ENCODE results near the gene NREP. TPM values are rescaled to one million over a fixed set of nuclear protein-coding genes. Genes with fewer than 3 reads are reported as not detected.

The NREP gene
- total RNA-seq, 1 experiment from 2014 or later: 160 TPM

DNA sequence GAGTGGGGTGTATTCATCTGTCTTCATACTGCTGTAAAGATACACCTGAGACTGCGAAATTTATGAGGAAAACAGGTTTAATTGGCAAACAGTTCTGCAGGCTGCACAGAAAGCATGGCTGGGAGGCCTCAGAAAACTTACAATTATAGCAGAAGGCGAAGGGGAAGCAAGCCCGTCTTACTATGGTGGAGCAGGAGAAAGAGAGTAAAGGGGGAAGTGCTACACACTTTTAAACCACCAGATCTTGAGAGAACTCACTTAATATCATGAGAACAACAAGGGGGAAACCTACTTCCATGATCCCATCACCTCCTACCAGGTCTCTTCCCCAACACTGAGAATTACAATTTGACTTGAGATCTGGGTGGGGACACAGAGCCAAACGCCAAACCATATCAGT is 12.5 kb upstream of the NREP start:
- ATAC-seq (no peak), DNase-seq (ENCODE audit: low spot score) (no peak)
- POLR2A ChIA-PET: no interaction called here
- peaks cover 4% of the 10 kb centered on the region; the same call in 1 of the 2 replicates for H3K9me3 Mint-ChIP-seq
- H3K4me3 Mint-ChIP-seq: no peak overlapping the region
- H3K27me3 Mint-ChIP-seq (ENCODE audit: low read depth): no peaks in the 10 kb centered on the region
- H3K27ac Mint-ChIP-seq: no peak overlapping the region
- TF ChIP-seq ZBTB21 (CRISPR knock-in tag; IDR thresholded peaks at IDR 0.05; ENCODE audit: borderline replicate concordance) (no peak), ZNF317 (CRISPR knock-in tag; IDR thresholded peaks at IDR 0.05; ENCODE audit: borderline replicate concordance, low read depth) (no peak)
- TF ChIP-seq, protein P1, sequence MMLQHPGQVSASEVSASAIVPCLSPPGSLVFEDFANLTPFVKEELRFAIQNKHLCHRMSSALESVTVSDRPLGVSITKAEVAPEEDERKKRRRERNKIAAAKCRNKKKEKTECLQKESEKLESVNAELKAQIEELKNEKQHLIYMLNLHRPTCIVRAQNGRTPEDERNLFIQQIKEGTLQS (CRISPR knock-in tag; conservative IDR thresholded peaks at IDR 0.05): no peak
- TF ChIP-seq, protein P2, sequence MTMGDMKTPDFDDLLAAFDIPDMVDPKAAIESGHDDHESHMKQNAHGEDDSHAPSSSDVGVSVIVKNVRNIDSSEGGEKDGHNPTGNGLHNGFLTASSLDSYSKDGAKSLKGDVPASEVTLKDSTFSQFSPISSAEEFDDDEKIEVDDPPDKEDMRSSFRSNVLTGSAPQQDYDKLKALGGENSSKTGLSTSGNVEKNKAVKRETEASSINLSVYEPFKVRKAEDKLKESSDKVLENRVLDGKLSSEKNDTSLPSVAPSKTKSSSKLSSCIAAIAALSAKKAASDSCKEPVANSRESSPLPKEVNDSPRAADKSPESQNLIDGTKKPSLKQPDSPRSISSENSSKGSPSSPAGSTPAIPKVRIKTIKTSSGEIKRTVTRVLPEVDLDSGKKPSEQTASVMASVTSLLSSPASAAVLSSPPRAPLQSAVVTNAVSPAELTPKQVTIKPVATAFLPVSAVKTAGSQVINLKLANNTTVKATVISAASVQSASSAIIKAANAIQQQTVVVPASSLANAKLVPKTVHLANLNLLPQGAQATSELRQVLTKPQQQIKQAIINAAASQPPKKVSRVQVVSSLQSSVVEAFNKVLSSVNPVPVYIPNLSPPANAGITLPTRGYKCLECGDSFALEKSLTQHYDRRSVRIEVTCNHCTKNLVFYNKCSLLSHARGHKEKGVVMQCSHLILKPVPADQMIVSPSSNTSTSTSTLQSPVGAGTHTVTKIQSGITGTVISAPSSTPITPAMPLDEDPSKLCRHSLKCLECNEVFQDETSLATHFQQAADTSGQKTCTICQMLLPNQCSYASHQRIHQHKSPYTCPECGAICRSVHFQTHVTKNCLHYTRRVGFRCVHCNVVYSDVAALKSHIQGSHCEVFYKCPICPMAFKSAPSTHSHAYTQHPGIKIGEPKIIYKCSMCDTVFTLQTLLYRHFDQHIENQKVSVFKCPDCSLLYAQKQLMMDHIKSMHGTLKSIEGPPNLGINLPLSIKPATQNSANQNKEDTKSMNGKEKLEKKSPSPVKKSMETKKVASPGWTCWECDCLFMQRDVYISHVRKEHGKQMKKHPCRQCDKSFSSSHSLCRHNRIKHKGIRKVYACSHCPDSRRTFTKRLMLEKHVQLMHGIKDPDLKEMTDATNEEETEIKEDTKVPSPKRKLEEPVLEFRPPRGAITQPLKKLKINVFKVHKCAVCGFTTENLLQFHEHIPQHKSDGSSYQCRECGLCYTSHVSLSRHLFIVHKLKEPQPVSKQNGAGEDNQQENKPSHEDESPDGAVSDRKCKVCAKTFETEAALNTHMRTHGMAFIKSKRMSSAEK (CRISPR knock-in tag; IDR thresholded peaks at IDR 0.05; ENCODE audit: borderline replicate concordance): no peak
- peaks cover 11% of the 10 kb centered on the region for H3K4me1 Mint-ChIP-seq
- CTCF ChIA-PET: no interaction called here
- no peaks in the 10 kb centered on the region for H3K36me3 Mint-ChIP-seq

DNA sequence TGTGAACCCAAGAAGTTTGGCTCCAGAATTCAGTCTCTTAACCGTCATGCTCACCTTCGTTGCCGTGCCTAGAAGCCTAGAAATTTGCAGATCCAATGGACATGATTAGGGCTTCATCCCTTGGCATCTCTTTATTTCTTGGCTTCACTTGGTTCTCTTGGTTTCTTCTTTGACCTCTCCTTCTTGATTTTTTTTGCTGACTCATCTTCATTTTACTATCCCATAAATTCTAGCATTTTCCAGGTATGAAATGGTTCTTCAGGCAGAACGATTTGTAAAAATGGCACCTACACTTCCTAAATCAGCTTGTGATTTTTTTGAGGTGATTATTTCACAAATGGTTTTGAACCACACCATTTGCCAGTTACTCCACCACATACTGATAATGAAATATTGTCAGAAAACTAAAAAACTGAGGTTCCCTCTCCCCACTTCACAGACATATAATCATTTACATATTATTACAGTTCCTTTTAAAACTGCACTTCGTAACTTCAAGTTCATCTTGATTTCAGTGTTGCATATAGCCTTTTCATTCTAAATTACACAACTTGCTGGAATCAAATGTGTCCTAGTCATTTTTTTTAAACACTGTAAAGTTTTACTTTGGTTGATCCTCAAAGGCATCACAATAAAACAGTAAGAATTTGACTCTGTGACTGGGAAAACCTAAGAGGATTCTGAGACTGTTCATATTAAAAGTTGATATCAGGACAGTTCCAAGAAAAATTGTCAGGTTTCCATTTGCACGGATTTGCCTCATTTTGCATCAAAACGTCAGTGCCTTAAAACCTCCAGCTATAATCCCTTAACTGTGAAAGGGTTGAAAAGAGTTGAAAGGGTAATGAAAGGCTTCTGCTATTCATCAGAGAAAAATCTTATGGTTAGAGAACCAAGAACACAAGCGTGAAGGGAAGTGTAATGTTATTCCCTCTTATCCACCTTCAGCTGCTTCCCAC is 8.9 kb upstream of the NREP start:
- CTCF ChIA-PET: interaction anchor here (0.9 kb wide), 1 partner anchor 234 kb away, joined by 3 read pairs; no protein-coding TSS in a partner anchor
- Mint-ChIP-seq H3K27me3 (ENCODE audit: low read depth) (no peaks in the 10 kb centered on the region), H3K9me3 (peaks cover 9% of the 10 kb centered on the region), H3K36me3 (no peaks in the 10 kb centered on the region), H3K4me1 (peaks cover 16% of the 10 kb centered on the region), H3K4me3 (no peak overlapping the region), H3K27ac (no peak overlapping the region)
- POLR2A ChIA-PET: no interaction called here
- TF ChIP-seq ZNF138 (CRISPR knock-in tag; conservative IDR thresholded peaks at IDR 0.05): no peak
- TF ChIP-seq ZNF121 (CRISPR knock-in tag; IDR thresholded peaks at IDR 0.05): no peak
- TF ChIP-seq, protein P3, sequence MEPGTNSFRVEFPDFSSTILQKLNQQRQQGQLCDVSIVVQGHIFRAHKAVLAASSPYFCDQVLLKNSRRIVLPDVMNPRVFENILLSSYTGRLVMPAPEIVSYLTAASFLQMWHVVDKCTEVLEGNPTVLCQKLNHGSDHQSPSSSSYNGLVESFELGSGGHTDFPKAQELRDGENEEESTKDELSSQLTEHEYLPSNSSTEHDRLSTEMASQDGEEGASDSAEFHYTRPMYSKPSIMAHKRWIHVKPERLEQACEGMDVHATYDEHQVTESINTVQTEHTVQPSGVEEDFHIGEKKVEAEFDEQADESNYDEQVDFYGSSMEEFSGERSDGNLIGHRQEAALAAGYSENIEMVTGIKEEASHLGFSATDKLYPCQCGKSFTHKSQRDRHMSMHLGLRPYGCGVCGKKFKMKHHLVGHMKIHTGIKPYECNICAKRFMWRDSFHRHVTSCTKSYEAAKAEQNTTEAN (CRISPR knock-in tag; IDR thresholded peaks at IDR 0.05): no peak
- TF ChIP-seq SOX15 (CRISPR knock-in tag; IDR thresholded peaks at IDR 0.05): no peak
- ATAC-seq: no peak
- DNase-seq (ENCODE audit: low spot score): no peak

DNA sequence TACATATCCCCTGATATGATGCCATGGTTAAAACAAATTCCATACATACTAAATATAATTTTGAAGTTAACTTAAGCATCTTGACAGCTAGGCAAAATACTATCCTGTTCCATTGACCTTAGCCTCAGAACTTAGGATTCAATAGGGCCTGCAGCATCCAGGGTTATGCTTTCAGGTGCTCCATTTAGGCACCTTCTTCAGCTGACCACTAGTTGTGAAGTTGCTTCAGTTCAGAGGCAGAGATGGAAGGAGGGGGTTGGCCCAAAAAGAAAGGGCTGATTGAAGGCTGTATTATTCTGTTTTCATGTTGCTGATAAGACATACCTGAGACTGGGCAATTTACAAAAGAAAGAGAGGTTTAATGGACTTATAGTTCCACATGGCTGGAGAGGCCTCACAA is 7.0 kb upstream of the NREP start:
- ChIA-PET CTCF (no interaction called here), POLR2A (no interaction called here)
- Mint-ChIP-seq H3K27ac (no peak overlapping the region), H3K4me1 (peaks cover 21% of the 10 kb centered on the region), H3K4me3 (no peak overlapping the region), H3K36me3 (no peaks in the 10 kb centered on the region), H3K27me3 (ENCODE audit: low read depth) (no peaks in the 10 kb centered on the region), H3K9me3 (peaks cover 9% of the 10 kb centered on the region)
- ATAC-seq: peak; percentile 81
- no peak for DNase-seq (ENCODE audit: low spot score)
- TF ChIP-seq SMAD3 (CRISPR knock-in tag; IDR thresholded peaks at IDR 0.05; ENCODE audit: borderline replicate concordance) (no peak), ZNF121 (CRISPR knock-in tag; IDR thresholded peaks at IDR 0.05) (no peak), RELA (CRISPR knock-in tag; IDR thresholded peaks at IDR 0.05; ENCODE audit: borderline replicate concordance) (no peak), ZNF416 (CRISPR knock-in tag; IDR thresholded peaks at IDR 0.05) (no peak), FOXJ3 (CRISPR knock-in tag; IDR thresholded peaks at IDR 0.05; ENCODE audit: borderline replicate concordance) (no peak), TEAD4 (CRISPR knock-in tag; IDR thresholded peaks at IDR 0.05) (no peak), MXD4 (CRISPR knock-in tag; IDR thresholded peaks at IDR 0.05; ENCODE audit: borderline replicate concordance) (no peak), ZNF232 (CRISPR knock-in tag; IDR thresholded peaks at IDR 0.05) (no peak), ZNF138 (CRISPR knock-in tag; conservative IDR thresholded peaks at IDR 0.05) (no peak), CBFB (CRISPR knock-in tag; IDR thresholded peaks at IDR 0.05; ENCODE audit: low read depth) (no peak), EMX1 (CRISPR knock-in tag; IDR thresholded peaks at IDR 0.05) (no peak), ZBTB21 (CRISPR knock-in tag; IDR thresholded peaks at IDR 0.05; ENCODE audit: borderline replicate concordance) (no peak), NR3C1 (CRISPR knock-in tag; conservative IDR thresholded peaks at IDR 0.05; ENCODE audit: low read depth) (no peak), TP53 (CRISPR knock-in tag; IDR thresholded peaks at IDR 0.05) (no peak)
- TF ChIP-seq, protein P4, sequence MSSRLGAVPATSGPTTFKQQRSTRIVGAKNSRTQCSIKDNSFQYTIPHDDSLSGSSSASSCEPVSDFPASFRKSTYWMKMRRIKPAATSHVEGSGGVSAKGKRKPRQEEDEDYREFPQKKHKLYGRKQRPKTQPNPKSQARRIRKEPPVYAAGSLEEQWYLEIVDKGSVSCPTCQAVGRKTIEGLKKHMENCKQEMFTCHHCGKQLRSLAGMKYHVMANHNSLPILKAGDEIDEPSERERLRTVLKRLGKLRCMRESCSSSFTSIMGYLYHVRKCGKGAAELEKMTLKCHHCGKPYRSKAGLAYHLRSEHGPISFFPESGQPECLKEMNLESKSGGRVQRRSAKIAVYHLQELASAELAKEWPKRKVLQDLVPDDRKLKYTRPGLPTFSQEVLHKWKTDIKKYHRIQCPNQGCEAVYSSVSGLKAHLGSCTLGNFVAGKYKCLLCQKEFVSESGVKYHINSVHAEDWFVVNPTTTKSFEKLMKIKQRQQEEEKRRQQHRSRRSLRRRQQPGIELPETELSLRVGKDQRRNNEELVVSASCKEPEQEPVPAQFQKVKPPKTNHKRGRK (CRISPR knock-in tag; IDR thresholded peaks at IDR 0.05; ENCODE audit: borderline replicate concordance): no peak
- TF ChIP-seq, protein P5, sequence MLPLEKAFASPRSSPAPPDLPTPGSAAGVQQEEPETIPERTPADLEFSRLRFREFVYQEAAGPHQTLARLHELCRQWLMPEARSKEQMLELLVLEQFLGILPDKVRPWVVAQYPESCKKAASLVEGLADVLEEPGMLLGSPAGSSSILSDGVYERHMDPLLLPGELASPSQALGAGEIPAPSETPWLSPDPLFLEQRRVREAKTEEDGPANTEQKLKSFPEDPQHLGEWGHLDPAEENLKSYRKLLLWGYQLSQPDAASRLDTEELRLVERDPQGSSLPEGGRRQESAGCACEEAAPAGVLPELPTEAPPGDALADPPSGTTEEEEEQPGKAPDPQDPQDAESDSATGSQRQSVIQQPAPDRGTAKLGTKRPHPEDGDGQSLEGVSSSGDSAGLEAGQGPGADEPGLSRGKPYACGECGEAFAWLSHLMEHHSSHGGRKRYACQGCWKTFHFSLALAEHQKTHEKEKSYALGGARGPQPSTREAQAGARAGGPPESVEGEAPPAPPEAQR (CRISPR knock-in tag; IDR thresholded peaks at IDR 0.05): no peak

Measured in WTC11 (cell line).